DMS79 (cell line): ENCODE measurements around the gene MED31.
"Not testable (repeated sequence)": the region's sequence is repeated elsewhere in the genome, so short reads cannot be mapped to it uniquely, and the experiment has no call there.

Experiments used
- DNase-seq: peaks from one replicate; lab custom pipeline; 2025; lab: John Stamatoyannopoulos, UW

MED31 gene

GRCh38 chr17:6651354-6651918 is at the start of gene MED31, which contains the start of gene C17orf100:
Gene MED31, minus strand, starts transcription at chr17:6651605. Its CDS starts 77 bp downstream, at chr17:6651528.
Gene C17orf100, plus strand, starts transcription at chr17:6651762. Its CDS starts 152 bp downstream, at chr17:6651914.
- peak; percentile 91 for DNase-seq

GRCh38 chr17:6700948-6701307 is 49.5 kb upstream of the MED31 start:
- DNase-seq, result no peak

- DNase-seq, result no peak
Observed at GRCh38 chr17:6699997-6700947, 48.9 kb upstream of the MED31 start.

DNA sequence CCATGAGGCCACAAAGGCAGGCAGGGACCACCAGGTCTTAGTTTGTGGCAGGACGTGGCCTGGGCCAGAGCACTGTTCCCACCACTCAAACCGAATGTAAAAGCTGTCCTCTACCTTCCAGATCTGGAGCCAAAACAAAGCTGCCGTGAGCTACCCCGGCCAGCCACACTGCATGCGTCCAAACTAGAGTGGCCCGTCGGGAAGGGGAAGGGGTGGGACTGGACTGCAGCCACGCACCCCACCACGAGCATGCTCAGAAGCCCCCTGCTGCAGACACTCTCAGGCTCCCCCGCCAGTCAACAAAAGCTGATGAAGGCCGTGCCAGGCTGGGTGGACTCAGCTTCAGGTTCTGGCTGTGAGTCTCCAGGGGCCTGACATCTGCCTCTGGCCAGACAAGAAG is 46.6 kb upstream of the MED31 start:
- no peak for DNase-seq

DNA sequence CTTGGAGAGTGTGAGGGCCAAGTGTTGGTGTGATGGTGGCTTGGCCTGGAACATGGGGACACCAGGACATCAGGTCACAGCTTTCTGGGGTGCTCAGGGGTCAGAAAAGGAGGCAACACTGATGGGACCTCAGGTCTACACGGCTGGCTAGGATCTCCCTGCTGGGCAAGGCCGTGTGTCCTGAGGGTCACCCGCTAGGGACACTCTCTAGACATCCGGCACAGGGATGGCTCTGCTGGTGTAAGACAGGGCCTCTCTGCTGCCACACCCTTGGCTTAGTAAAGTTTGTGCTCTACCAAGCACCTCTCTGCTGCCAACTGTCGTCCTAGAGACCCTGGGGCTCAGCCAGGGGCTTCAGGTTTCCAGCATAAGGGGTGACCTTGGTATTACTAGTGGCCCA is 45.5 kb upstream of the MED31 start:
- no peak for DNase-seq

- DNase-seq, result no peak
Observed at GRCh38 chr17:6695565-6695964, 44.2 kb upstream of the MED31 start.

DNA sequence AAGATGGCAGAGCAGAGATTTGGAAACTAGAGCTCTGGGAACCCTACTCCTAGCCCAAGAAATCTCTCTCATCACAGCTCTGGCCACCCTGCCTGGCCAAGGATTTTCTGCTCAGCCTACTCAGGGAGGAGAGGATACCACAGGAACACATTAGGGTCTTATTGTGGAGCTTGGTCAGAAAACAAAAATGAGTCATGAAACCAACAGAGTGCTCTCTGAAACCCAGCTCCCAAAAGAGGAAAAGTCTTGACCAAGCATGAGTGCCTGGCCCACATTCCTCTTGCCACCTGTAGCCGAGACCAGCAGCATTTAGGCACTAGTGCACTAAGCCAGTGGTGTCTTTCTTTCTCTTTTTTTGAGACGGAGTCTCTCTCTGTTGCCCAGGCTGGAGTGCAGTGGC is 43.6 kb upstream of the MED31 start:
- DNase-seq, result no peak

- DNase-seq, result not testable (repeated sequence)
Observed at GRCh38 chr17:6691958-6692357, 40.6 kb upstream of the MED31 start.

GRCh38 chr17:6691546-6691945 is 40.1 kb upstream of the MED31 start:
- DNase-seq, result no peak

GRCh38 chr17:6690641-6691040 is 39.2 kb upstream of the MED31 start:
- no peak for DNase-seq

DNA sequence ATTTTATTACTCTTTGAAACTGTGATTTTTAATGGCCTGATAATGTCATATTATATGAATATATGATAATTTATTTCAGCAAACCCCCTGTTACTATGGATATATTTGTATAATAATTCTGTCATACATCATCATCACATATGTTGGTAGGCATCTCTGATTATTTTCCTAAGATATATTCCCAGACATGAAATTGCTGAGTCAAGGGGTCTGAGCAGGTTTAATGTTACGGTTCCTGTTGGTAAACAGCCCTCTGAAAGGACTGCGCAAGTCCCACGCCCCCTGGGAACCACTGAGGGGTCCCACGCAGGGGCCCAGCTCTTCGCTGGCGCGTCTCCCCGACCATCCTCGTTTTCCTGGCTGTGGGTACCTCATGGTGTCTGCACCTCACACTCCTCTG is 37.5 kb upstream of the MED31 start:
- no peak for DNase-seq

GRCh38 chr17:6686026-6686425 is 34.6 kb upstream of the MED31 start:
- DNase-seq, result no peak

DNA sequence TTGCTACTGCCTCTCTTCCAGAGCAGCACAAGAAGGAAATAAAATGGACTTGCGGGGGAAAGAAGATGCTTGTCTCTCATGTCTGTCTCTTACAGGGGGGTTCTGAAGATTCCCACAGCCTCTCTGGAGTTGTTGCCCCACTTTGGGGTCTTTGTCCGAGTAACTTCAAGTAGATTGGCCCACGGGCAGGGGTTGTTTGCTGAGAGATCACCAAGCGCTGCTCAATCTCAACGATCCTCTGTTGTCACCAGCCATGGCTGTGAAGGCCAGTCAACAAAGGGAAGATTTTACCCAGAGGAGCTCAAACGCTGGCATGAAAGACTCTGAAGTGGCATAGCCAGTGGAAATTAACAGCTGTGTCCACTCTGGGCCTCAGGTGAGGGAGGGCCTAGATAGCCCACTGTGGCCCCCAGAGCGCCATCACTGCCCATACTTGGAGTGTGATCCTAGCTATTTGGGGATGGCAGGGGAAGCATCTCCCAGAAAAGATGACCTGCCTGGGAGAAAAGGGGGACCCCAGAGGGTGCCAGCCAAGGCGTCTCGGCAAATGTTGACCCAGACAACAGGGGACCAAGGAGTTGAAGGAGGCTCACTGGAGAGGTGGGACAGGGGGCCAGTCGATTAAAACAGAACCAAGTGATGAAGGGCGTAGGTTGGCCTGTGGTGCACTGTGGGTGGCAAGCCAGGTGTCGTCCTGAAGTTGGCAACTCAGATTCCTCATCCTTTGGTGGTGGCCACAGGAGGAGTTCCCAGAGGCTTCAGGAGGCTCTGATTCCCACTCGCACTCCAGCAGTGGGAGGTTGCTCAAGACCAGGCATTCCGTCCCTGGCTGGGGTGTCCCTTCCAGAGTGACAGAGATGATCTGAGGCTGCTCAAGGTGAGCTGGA is 33.7 kb upstream of the MED31 start:
- DNase-seq, result no peak

- no peak for DNase-seq
Observed at GRCh38 chr17:6684460-6684783, 33.0 kb upstream of the MED31 start.

DNA sequence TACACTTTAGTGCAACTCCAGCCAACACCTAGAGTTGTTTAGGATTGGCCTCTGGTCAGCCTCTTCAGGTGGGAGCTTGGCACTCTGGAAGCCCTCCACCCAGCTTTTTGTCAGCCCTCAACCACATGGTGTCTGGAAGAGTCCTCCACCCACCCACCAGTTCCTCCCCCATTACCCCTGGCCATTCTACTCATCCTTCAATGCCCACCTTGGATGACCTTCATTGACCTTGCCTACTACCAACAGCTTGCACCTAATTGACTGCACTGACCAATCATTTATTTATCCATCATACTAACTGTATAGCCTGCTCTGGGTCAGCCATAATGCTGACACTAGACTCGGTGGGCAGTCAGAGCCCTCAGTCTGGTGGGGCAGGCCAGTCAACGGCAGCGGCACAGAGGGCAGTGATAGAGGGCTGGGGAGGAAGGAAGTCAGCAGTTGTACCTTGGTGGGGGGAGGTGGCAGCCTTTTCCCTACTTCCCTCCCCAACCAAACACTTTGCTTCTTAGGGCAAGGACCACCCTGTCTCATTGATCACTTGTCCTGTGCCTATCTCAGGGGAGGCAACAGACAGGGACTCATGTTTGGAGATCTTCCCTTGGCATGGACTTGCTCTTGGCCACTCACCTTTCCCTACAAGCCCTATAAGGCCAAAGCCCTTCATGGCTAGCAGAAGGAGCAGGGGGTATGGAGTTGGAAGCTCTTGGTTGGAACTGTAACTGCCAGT is 32.5 kb upstream of the MED31 start:
- DNase-seq, result no peak

DNA sequence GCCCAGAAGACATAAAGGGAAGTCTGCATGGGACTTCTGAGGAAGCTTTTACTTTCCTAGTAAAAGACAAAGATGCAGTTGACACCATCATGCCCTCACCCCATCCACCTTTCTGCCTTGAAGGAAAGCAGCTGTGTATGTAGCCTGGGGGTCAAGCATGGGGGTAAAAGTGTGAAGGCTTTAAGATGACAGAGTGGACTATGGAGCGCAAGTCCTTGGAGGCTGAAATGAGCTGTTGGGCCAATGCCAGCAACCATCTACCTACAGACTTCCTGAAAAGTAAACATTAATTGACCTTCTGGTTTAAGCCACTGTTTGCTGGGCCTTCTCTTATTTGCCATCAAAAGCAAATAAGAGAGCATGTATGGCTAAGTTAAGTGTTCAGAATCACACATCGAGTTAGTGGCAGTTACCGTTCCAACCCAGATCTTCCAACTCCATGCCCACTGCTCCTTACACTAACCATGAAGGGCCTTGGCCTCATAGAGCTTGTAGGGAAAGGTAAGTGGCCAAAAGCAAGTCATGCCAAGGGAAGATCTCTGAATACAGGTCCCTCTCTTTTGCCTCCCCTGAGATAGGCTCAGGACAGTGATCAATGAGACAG is 31.8 kb upstream of the MED31 start:
- no peak for DNase-seq

DNA sequence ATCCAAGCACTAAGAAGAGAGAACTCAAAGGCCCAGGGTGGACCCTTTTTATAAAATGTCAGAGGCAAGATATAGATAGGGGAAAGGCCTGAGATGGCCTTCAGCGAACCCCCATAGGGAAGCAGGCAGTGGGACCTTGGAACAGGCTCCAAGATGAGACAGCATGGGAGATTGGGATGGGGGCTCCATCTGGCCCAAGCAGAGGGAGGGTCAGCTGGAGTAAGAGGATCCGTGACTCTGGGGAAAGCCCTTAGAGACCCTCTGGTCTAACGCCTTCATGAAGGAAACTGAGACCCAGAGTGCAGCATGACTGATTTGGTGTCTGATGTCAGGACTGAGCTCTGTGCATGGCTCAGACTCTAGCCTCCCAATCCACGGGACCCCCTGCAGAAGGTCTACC is 30.9 kb upstream of the MED31 start:
- DNase-seq, result no peak

GRCh38 chr17:6681671-6682070 is 30.3 kb upstream of the MED31 start:
- no peak for DNase-seq

- no peak for DNase-seq
Observed at GRCh38 chr17:6681176-6681575, 29.8 kb upstream of the MED31 start.

- DNase-seq, result no peak
Observed at GRCh38 chr17:6679241-6679640, 27.8 kb upstream of the MED31 start.

GRCh38 chr17:6677946-6678345 is 26.5 kb upstream of the MED31 start:
- DNase-seq, result no peak
